GM18870 (cell line): Measurements from ENCODE around the gene BLOC1S5.
"Not testable (repeated sequence)": the region's sequence is repeated elsewhere in the genome, so short reads cannot be mapped to it uniquely, and the experiment has no call there.

Source experiments
- ATAC-seq: cut with Tn5 transposase; IDR thresholded peaks from one replicate; pipeline ENCODE4 v1.9.1; 2021; ENCODE audit warnings: moderate library complexity; ENCODE audit not compliant: unreplicated experiment

The BLOC1S5 gene

DNA sequence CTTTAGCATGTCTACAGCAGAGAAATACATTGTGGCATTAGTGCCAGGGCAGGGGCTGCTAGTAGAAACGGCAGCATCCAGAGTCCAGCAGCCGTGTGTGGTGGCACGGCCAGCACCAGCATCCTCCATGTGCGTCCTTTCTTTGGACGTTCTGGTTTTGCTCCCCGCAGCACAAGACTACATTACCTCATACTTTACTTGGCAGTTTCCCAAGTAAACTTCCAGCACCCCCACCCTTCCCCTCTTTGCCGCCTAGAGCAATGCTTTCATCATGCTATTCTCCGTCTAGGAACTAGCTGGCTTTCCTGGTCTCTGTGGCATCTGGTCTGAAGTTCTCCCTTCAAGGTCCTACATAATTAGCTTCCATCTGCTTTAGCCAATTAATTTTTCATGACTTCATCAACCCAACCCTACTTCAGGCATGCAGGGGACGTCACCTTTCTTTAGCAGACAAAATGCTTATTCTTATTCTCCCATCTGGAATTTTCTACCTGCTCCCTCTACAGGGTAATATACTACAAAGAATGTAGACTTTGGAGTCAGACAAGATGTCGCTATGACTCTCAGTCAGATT, 67.6 kb downstream of the BLOC1S5 start:
- no peak for ATAC-seq

DNA sequence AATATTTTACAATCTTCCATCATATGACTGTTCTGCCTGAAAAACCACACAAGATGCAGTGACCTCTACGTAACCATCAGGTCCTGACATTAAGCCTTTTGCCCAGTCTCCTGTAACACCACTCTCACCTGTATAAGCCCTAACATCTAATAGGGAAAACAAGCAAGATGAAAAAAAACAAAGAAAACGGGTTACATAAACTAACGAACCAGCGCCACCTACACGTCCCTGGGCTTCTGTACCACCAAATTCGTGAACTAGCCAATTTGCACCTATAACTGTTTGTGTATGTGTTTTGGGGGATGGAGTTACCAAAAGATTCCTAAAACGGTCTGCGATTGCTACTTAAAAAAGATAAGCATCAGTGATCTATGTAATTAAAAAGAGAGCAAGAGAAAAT, 70.2 kb downstream of the BLOC1S5 start:
- ATAC-seq: no peak

GRCh38 chr6:7993399-7993798, 70.8 kb downstream of the BLOC1S5 start:
- ATAC-seq: no peak

DNA sequence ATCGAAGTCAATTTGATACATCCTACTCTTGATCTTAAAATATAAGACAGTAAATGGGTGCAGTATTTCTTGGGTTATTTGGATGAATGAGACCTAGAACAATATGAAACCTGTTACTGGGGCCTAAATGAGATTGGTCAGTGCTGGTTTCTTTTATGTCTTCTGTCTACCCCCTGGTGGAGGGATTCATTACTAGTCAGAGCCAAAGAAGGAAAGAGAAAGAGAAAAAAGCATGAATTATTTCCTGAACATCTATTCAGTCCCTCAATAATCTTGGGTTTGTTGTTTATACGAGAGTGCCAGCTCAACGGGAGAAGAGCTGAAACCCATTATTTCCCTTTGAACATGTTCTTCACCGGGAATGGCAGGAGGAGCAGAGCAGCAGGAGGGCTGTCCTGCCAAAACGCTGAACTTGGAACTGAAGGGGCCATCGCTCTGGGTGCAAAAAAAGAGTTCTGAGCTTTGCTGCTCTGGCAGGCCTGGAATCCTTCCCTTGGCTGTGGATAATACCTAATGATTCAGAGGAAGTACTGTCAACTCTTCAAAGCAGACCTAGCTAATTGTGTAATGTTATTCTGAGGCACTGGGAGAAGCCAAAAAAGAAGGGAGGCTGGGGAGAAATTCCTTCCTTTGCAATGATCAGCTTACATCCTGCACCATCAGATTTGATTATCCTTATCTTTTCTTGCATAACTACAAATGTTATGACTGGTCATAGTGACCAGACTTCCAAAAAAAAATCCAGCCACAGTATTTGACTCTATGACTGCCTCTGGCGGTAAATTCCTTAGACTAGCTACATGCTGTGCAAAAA, 72.0 kb downstream of the BLOC1S5 start:
- ATAC-seq: no peak

GRCh38 chr6:7991536-7991935, 72.7 kb downstream of the BLOC1S5 start:
- no peak for ATAC-seq

- no peak for ATAC-seq
These were observed 78.0 kb downstream of the BLOC1S5 start for GRCh38 chr6:7986219-7986618.

DNA sequence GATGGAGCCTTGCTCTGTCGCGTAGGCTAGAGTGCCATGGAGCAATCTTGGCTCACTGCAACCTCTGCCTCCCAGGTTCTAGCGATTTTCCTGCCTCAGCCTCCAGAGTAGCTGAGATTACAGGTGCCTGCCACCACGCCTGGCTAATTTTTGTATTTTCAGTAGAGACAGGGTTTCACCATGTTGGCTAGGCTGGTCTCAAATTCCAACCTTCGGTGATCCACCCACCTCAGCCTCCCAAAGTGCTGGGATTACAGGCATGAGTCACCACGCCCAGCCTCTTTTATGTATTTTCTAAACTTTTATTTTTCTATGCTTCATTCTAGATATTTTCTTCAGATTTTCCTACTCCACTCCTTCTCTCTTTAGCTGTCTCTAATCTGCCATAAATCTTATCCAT, 80.2 kb downstream of the BLOC1S5 start:
- not testable (repeated sequence) for ATAC-seq

DNA sequence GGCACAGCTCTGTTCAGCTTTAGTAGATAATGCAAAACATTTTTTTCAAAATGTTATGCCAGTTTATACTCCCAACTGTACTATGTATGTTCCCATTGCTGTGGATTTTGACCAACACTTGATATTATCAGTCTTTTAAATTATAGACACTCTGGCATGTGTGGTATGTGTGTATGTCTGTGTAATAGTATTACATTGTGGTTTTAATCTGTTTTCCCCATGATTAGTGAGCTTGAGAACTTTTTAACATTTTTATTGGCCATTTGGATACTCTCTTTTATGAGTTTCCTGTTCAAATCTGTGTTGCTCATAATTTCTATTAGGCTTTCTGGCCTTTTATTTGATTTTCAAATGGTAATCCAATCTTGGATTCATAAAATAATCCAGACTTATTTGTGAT, 84.4 kb downstream of the BLOC1S5 start:
- no peak for ATAC-seq

DNA sequence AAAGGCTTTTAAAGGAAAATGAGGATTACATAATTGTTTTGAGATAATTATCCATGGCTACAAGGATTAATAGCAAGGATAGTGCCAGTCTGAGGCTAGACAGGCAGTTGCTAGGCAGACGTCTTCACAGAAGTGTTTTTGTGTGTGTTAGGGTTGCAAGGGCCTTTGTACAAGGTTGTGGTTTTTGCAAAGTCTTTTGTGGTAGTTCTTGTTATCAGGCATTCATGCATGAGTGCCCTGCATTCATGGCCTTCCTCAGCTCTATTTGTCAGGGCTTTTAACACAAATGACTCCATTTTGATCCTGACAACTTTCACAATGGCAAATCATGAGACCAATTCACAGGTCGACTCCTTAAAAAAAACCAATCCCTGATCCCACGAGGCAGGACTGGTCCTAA, 85.5 kb downstream of the BLOC1S5 start:
- no peak for ATAC-seq

DNA sequence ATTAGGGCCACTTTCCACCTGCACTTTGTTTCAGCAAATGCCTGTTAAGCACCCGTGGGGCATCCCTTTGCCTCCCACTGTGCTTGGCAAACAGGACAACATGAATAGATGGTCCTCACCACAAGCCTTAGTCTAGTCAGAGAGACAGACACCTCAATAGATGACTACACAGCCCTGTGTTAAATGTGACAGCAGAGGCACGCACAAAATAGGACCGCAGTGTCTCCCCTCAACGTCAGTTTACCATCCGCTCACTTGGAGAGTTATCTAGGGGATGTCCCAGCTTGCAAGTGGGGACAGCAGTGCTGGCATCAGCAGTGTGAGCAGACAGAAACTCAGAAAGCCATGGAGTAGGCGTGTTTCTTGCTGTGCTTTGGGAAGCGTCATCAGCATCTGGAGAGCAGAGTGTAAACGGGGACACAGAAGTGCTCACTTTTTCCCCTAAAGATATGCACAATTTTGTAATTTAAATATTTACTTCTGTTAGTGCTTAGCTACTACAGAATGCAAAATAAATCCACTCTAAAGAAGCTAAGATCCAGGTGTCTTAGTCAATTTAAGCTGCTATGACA, 87.6 kb downstream of the BLOC1S5 start:
- ATAC-seq: no peak

DNA sequence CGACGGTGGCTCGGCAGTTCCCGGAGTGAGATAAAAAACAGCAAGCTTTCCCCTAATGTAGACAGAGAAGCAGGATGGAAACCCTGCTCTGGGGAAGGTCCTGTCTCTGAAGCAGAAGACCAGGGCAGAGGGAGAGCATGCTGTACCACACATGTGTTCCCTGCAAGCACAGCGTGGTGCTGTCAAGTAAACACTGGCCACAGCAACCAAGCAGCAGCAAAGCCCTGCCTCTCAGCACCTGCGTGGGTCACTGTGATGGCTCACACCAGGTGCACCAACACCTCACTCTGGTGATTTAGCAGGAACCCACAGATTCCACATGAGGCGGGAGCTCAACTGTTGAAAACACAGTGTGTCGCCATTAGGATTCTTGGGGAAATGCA, 88.4 kb downstream of the BLOC1S5 start:
- no peak for ATAC-seq

DNA sequence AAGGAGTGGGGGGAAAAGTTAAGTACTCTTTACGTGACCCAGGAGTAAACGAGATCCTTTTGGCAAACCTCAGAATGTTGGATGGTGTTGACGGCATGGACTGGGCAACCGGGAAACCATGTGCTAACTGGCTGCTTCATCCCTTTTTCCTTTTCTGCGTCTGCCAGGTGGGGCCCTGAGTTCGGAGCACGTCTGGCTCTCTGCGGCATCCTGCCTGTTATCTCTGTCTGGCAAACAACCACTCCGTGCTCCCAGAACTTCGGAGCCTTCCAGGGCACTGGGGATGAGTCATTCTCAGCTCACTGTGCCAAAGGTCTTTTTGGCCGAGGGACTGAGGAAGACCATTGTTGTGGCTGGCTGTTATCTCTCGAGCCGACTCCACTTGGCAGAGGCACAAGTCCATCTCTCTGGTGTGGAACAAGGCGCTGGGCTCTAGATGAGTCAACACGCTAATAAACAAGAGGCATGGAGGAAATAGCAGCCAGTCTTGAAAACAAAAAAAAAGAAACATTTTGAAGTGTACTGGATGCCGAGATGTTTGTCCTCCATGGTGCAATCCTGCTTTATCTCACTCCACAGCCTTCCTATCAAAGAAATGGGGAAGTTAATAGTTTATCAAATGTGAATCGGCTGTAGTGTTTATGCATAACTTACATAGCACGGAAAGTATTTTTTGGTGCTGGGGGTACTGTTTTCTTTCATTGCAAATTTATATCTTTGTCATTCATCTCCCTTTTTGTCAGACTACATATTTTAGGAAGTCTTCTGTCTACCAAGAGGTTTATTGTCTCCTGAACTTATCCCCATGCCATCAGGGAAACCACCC, 89.0 kb downstream of the BLOC1S5 start:
- no peak for ATAC-seq

- ATAC-seq: no peak
These were observed 89.6 kb downstream of the BLOC1S5 start for GRCh38 chr6:7974565-7974937.

GRCh38 chr6:7973584-7973983, 90.6 kb downstream of the BLOC1S5 start:
- ATAC-seq: no peak

DNA sequence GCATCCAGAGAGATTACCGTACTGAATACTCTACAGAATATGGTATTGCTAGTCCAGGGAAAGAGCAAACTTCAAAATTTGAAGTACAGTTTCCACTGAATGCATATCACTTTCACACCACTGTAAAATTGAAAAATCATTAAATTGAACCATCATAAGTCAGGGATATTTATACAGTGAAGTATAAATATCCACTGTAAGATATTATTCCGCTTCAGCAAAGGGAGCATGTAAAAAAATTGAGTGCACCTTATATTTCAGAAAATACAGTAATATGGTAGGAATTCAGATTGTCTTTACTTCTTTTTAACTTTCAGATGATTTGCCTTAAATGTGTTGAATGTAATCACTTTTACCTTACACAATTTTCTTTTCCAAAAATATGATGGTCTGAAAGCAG, 92.7 kb downstream of the BLOC1S5 start:
- ATAC-seq: no peak

DNA sequence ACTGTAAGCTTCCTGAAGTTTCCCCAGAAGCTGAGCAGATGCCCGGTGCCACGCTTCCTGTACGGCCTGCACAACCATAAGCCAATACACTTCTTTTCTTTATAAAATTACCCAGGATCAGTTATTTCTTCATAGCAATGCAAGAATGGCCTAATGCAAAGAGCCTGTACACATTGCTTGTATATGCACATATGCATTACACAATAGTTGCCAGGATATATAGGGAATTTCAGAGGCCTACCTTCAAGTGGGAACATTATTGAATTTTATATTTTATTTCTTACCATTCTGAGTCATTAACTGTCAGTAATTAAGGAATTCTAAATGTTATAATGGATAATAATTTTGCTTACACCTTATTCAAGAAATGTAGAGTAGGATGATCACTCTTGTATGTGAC, 93.6 kb downstream of the BLOC1S5 start:
- ATAC-seq: no peak
